MM.1S (cell line): Measurements from ENCODE around the gene TBC1D8.
A peak's percentile ranks its signal among the peaks of the same experiment; 100 is the strongest.

Source experiments
- DNase-seq: peaks from one replicate; pipeline ENCODE4 v3.0.0-alpha.2; 2015
- H2AFZ ChIP-seq: fragments of 300-600 bp; sonication (generic); 2 replicates; pipeline ENCODE4 v1.6.0; 2016; ENCODE audit warnings: antibody characterized with exemption, low read length
- H3F3A ChIP-seq: fragments of 300-600 bp; sonication (generic); 2 replicates; pipeline ENCODE4 v1.6.1; 2016; ENCODE audit warnings: mild to moderate bottlenecking, antibody characterized with exemption, low read length, moderate library complexity, mixed read lengths; ENCODE audit not compliant: insufficient read depth
- H3K27ac ChIP-seq: fragments of 300-600 bp; sonication (generic); 2 replicates; pipeline ENCODE4 v1.5.1; 2016; ENCODE audit warnings: mild to moderate bottlenecking, low read length
- H3K27me3 ChIP-seq: fragments of 300-600 bp; sonication (generic); replicated peaks from 2 replicates; pipeline ENCODE4 v1.6.0; 2016; ENCODE audit warnings: low read length; ENCODE audit not compliant: insufficient read depth
- H3K36me3 ChIP-seq: fragments of 300-600 bp; sonication (generic); replicated peaks from 2 replicates; pipeline ENCODE4 v1.6.1; 2016; ENCODE audit warnings: mild to moderate bottlenecking, low read length, mixed read lengths; ENCODE audit not compliant: insufficient read depth
- H3K4me1 ChIP-seq: fragments of 300-600 bp; sonication (generic); 2 replicates; pipeline ENCODE4 v1.6.1; 2016; ENCODE audit warnings: low read length, mixed read lengths
- H3K4me2 ChIP-seq: fragments of 300-600 bp; sonication (generic); 2 replicates; pipeline ENCODE4 v1.6.0; 2016; ENCODE audit warnings: low read depth, low read length
- H3K4me3 ChIP-seq: fragments of 300-600 bp; sonication (generic); 2 replicates; pipeline ENCODE4 v1.5.1; 2016; ENCODE audit warnings: low read length, mixed read lengths
- H3K79me2 ChIP-seq: fragments of 300-600 bp; sonication (generic); 2 replicates; pipeline ENCODE4 v1.6.1; 2016; ENCODE audit warnings: mixed run types, low read length, mixed read lengths
- H3K9ac ChIP-seq: fragments of 300-600 bp; sonication (generic); 2 replicates; pipeline ENCODE4 v1.6.1; 2016; ENCODE audit warnings: low read length, mixed read lengths
- H3K9me2 ChIP-seq: fragments of 300-600 bp; sonication (generic); replicated peaks from 2 replicates; pipeline ENCODE4 v1.6.1; 2016; ENCODE audit warnings: mild to moderate bottlenecking, low read length, mixed read lengths; ENCODE audit not compliant: insufficient read depth
- H3K9me3 ChIP-seq: fragments of 300-600 bp; sonication (generic); replicated peaks from 2 replicates; pipeline ENCODE4 v1.6.1; 2016; ENCODE audit warnings: mild to moderate bottlenecking, low read length, mixed read lengths; ENCODE audit not compliant: insufficient read depth
- H4K20me1 ChIP-seq: fragments of 300-600 bp; sonication (generic); 2 replicates; pipeline ENCODE4 v1.6.1; 2016; ENCODE audit warnings: mild to moderate bottlenecking, low read length, moderate library complexity, mixed read lengths; ENCODE audit not compliant: insufficient read depth
- CTCF ChIP-seq: fragments of 300-600 bp; sonication (generic); IDR thresholded peaks from 2 replicates; pipeline ENCODE4 v1.5.1; 2016; ENCODE audit warnings: antibody characterized with exemption, low read length, mixed read lengths
- EZH2 ChIP-seq: fragments of 300-600 bp; sonication (generic); optimal IDR thresholded peaks from 2 replicates; pipeline ENCODE3; 2017; ENCODE audit warnings: low read depth, mild to moderate bottlenecking, antibody characterized with exemption, low read length, mixed read lengths
- EZH2phosphoT487 ChIP-seq: fragments of 300-600 bp; sonication (generic); IDR thresholded peaks from 2 replicates; pipeline ENCODE4 v1.6.1; 2018; ENCODE audit warnings: antibody characterized with exemption, low read length

The TBC1D8 gene

DNA sequence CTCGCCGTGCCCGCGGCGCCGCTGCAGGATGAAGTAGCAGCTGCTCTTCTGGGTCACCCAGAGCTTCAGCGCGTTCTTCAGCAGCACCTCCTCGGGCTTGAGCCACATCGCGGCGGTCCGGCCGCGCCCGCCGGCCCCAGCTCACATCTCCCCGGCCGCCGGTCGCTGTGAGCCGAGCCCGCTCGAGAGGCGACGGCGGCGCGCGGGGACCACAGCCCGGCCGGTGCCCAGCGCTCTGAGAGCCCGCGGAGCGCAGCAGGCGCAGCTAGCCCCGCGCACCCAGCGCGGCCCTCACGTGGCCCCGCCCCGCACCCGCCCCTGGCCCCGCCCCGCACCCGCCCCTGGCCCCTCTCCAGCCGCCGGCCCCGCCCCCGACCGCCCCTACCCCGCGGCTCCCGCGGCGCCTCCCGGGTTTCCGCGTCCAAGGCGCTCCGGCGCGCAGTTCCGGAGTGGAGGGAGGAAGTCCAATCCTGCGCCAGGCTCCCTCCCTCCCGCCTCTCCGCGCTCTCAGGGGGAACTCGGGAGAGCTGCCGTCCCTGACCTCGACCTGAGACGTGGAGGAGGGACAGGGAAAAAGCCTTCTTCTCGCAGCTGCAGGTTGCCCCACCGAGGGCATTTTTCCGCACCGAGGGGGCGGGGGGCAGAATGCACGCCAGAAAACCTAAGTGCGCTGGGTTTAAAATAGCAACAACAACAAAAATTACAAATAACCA, at the start of gene TBC1D8:
TBC1D8 (minus strand) TSS at position 237 of the 713 bp plus-strand sequence; CDS start at position 108, 129 bp downstream.
- Histone ChIP-seq H3K9me2 (no peaks in the 10 kb centered on the region), H3K4me1 (peaks cover 11% of the 10 kb centered on the region), H3K27ac (no peak within 1 kb of the TSS), H3K79me2 (no peaks in the 10 kb centered on the region), H3K27me3 (peaks cover 4% of the 10 kb centered on the region; the same call in 1 of the 2 replicates), H3K9ac (peak within 1 kb of the TSS; percentile 34; the same call in 1 of the 2 replicates), H3K4me2 (peak within 1 kb of the TSS; percentile 89), H4K20me1 (no peaks in the 10 kb centered on the region), H3F3A (peaks cover 11% of the 10 kb centered on the region), H3K9me3 (no peaks in the 10 kb centered on the region), H3K36me3 (no peaks in the 10 kb centered on the region), H3K4me3 (peak within 1 kb of the TSS; percentile 67), H2AFZ (peak within 1 kb of the TSS; percentile 73)
- no peak for TF ChIP-seq EZH2phosphoT487
- TF ChIP-seq CTCF: no peak
- TF ChIP-seq EZH2: no peak
- DNase-seq: peak; percentile 70

DNA sequence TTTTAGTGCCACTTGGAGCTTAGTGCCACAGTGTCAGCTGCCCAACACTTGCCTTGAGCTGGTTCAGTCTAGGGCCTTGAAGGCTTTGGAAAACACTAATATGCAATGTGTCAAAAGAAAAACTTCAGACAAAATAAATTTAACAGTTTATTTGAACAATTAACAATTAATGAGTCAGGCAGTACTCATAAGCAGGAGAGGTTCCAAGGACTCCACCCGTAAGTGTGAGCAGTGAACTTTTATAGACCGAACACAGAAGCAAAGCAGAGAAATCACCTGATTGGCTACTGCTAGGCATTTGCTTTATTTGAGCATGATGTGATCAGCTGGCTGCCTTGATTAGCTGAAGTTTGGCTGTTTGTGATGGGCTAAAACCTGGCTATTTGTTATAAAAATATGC, 49.5 kb upstream of the TBC1D8 start:
- Histone ChIP-seq H3K27ac (no peak overlapping the region), H3K9me2 (no peaks in the 10 kb centered on the region), H2AFZ (no peak overlapping the region), H3K79me2 (no peaks in the 10 kb centered on the region), H4K20me1 (no peaks in the 10 kb centered on the region; the same call in 1 of the 2 replicates), H3K36me3 (no peaks in the 10 kb centered on the region), H3K9me3 (no peaks in the 10 kb centered on the region), H3K27me3 (no peaks in the 10 kb centered on the region), H3K9ac (no peak overlapping the region), H3K4me3 (no peak overlapping the region), H3K4me1 (no peaks in the 10 kb centered on the region), H3K4me2 (no peak overlapping the region), H3F3A (no peaks in the 10 kb centered on the region)
- TF ChIP-seq EZH2 (no peak), CTCF (no peak), EZH2phosphoT487 (no peak)
- DNase-seq: no peak

GRCh38 chr2:101199251-101199791, 48.1 kb upstream of the TBC1D8 start:
- no peaks in the 10 kb centered on the region for H3K9me3 ChIP-seq
- H3K4me1 ChIP-seq: no peaks in the 10 kb centered on the region
- no peaks in the 10 kb centered on the region for H3K36me3 ChIP-seq
- TF ChIP-seq EZH2 (no peak), EZH2phosphoT487 (no peak)
- H3K27me3 ChIP-seq: no peaks in the 10 kb centered on the region
- no peak overlapping the region for H2AFZ ChIP-seq
- H3K27ac ChIP-seq: no peak overlapping the region
- H3K4me3 ChIP-seq: no peak overlapping the region
- DNase-seq: no peak
- no peaks in the 10 kb centered on the region for H3K79me2 ChIP-seq
- H3K9ac ChIP-seq: no peak overlapping the region
- H3K9me2 ChIP-seq: no peaks in the 10 kb centered on the region
- H4K20me1 ChIP-seq: no peaks in the 10 kb centered on the region; the same call in 1 of the 2 replicates
- no peak overlapping the region for H3K4me2 ChIP-seq
- no peaks in the 10 kb centered on the region for H3F3A ChIP-seq

DNA sequence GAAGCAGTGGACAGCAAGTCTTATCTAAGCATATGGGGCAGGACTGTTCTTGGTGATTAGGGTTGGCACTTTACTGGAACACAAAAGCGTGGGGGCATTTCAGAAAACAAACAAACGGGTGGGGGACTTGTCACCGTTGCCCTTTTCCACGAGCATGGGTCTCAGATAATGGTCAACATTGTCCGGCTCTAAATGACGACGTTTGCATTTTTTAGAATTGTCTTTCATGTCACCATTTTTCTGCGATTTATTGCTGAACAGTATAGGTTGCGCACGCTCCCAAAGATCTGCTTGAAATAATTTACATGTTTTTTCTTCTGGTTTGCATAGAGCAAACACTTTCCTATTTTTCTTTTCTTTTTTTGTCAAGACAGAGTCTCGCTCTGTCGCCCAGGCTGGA, 46.6 kb upstream of the TBC1D8 start:
- Histone ChIP-seq H3K4me3 (no peak overlapping the region), H3K9me3 (no peaks in the 10 kb centered on the region), H2AFZ (no peak overlapping the region), H3K79me2 (no peaks in the 10 kb centered on the region), H4K20me1 (no peaks in the 10 kb centered on the region; the same call in 1 of the 2 replicates), H3K4me1 (no peaks in the 10 kb centered on the region), H3K36me3 (no peaks in the 10 kb centered on the region), H3K27me3 (no peaks in the 10 kb centered on the region), H3K9ac (no peak overlapping the region), H3K9me2 (no peaks in the 10 kb centered on the region), H3K4me2 (no peak overlapping the region), H3K27ac (no peak overlapping the region), H3F3A (no peaks in the 10 kb centered on the region)
- no peak for DNase-seq
- no peak for TF ChIP-seq EZH2
- no peak for TF ChIP-seq CTCF
- TF ChIP-seq EZH2phosphoT487: no peak
